ENCODE measurements around the gene PIGW. TPM values are rescaled to one million over a fixed set of nuclear protein-coding genes. Genes with fewer than 3 reads are reported as not detected.

PIGW gene
- total and polyA plus RNA-seq, 2 experiments from 2014 or later: 5.5 to 15.8 TPM

- TF ChIP-seq ZNF114 (CRISPR knock-in tag; IDR thresholded peaks at IDR 0.05): no peak
Observed at GRCh38 chr17:36524428-36524876, 10.3 kb upstream of the PIGW start (continued).

DNA sequence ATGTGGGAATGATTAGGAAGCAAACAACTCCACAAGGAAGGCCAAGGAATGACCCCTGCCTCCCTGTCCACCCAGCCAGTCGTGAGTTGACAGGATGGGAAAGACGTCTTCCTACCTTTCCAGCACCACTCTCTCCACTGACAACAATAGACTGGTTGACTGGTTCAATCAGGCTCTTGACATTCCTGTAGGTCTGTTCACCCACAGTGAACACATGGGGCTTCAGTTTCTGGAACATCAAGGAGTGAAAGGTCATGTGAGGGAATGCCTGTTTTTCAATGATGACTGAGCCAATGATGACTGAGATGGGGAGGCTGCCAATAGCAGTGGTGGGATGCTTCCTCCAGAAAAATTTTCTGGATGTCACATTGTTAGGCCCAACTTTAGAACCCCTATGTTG, 9.7 kb upstream of the PIGW start:
- no peaks in the 10 kb centered on the region for H3K9me2 ChIP-seq (ENCODE audit: insufficient read depth)
- no peak overlapping the region for H3K4me2 ChIP-seq
- Mint-ChIP-seq H3K4me3 (no peak overlapping the region), H3K27ac (no peak overlapping the region), H3K36me3 (ENCODE audit: low read depth) (peaks cover 83% of the 10 kb centered on the region), H3K4me1 (no peaks in the 10 kb centered on the region), H3K27me3 (ENCODE audit: insufficient read depth, low read depth, poor library complexity) (peaks cover 2% of the 10 kb centered on the region), H3K9me3 (no peaks in the 10 kb centered on the region)
- H3K4me3 ChIP-seq: no peak overlapping the region
- no peaks in the 10 kb centered on the region; the same call in none of the 2 replicates for H3F3A ChIP-seq (replicated peaks; ENCODE audit: low read depth)
- H3K4me1 ChIP-seq (ENCODE audit: insufficient read depth): no peaks in the 10 kb centered on the region
- TF ChIP-seq ZNF331 (CRISPR knock-in tag; IDR thresholded peaks at IDR 0.05; ENCODE audit: low read depth) (no peak), NANOG (IDR thresholded peaks at IDR 0.05; ENCODE audit: borderline replicate concordance) (no peak)
- H3K27ac ChIP-seq (ENCODE audit: low read depth): no peak overlapping the region
- H2AFZ ChIP-seq: no peak overlapping the region
- ATAC-seq (no peak), DNase-seq (ENCODE audit: low spot score) (no peak)
- H3K79me2 ChIP-seq (replicated peaks; ENCODE audit: insufficient read depth): peaks cover 11% of the 10 kb centered on the region; the same call in 1 of the 2 replicates
- H3K27me3 ChIP-seq (ENCODE audit: insufficient read depth): no peaks in the 10 kb centered on the region
- H3K36me3 ChIP-seq (ENCODE audit: insufficient read depth): peaks cover 72% of the 10 kb centered on the region
- H4K20me1 ChIP-seq (replicated peaks; ENCODE audit: insufficient read depth): peaks cover 32% of the 10 kb centered on the region

DNA sequence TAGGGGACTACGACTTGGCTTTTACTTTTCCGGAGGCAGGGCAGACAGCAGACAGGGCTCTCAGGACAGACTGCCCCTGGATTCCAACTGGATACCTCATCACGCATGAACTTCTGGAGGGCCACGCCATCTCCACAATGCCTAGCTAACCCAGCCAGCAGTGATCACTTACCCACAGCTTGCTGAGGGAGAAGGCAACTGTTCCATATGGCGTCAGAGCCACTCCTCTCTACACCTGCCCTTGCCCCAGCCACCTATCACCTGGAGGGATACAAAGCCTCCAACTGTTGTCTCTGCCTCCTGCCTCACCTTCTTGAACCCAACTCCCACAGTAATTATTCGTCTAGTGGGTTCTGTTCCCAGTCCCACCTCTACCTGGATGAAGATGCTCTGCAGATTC, 8.9 kb upstream of the PIGW start:
- Histone ChIP-seq H2AFZ (no peak overlapping the region), H3K36me3 (ENCODE audit: insufficient read depth) (peaks cover 69% of the 10 kb centered on the region), H3K9me2 (ENCODE audit: insufficient read depth) (no peaks in the 10 kb centered on the region), H3K4me2 (no peak overlapping the region), H3K4me3 (no peak overlapping the region), H3K27me3 (ENCODE audit: insufficient read depth) (no peaks in the 10 kb centered on the region), H3K4me1 (ENCODE audit: insufficient read depth) (no peaks in the 10 kb centered on the region), H4K20me1 (replicated peaks; ENCODE audit: insufficient read depth) (peaks cover 29% of the 10 kb centered on the region), H3K79me2 (replicated peaks; ENCODE audit: insufficient read depth) (peaks cover 11% of the 10 kb centered on the region; the same call in 1 of the 2 replicates), H3K27ac (ENCODE audit: low read depth) (no peak overlapping the region), H3F3A (replicated peaks; ENCODE audit: low read depth) (no peaks in the 10 kb centered on the region; the same call in 1 of the 2 replicates)
- Mint-ChIP-seq H3K27me3 (ENCODE audit: insufficient read depth, low read depth, poor library complexity) (peaks cover 2% of the 10 kb centered on the region), H3K36me3 (ENCODE audit: low read depth) (peaks cover 80% of the 10 kb centered on the region), H3K4me3 (no peak overlapping the region), H3K27ac (no peak overlapping the region), H3K9me3 (no peaks in the 10 kb centered on the region), H3K4me1 (no peaks in the 10 kb centered on the region)
- TF ChIP-seq ZNF114 (CRISPR knock-in tag; IDR thresholded peaks at IDR 0.05) (no peak), ZNF331 (CRISPR knock-in tag; IDR thresholded peaks at IDR 0.05; ENCODE audit: low read depth) (no peak), JUNB (IDR thresholded peaks at IDR 0.05; ENCODE audit: unreplicated experiment) (no peak), POLR2AphosphoS5 (IDR thresholded peaks at IDR 0.05; ENCODE audit: low read depth) (no peak), EZH2phosphoT487 (IDR thresholded peaks at IDR 0.05; ENCODE audit: unreplicated experiment) (no peak), CREB1 (CRISPR knock-in tag; IDR thresholded peaks at IDR 0.05; ENCODE audit: low read depth) (no peak), CTCF (conservative IDR thresholded peaks at IDR 0.05; ENCODE audit: low read depth in 2 of 2) (no peak), REST (IDR thresholded peaks at IDR 0.05; ENCODE audit: unreplicated experiment) (no peak)
- TF ChIP-seq, protein P1, sequence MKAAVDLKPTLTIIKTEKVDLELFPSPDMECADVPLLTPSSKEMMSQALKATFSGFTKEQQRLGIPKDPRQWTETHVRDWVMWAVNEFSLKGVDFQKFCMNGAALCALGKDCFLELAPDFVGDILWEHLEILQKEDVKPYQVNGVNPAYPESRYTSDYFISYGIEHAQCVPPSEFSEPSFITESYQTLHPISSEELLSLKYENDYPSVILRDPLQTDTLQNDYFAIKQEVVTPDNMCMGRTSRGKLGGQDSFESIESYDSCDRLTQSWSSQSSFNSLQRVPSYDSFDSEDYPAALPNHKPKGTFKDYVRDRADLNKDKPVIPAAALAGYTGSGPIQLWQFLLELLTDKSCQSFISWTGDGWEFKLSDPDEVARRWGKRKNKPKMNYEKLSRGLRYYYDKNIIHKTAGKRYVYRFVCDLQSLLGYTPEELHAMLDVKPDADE (IDR thresholded peaks at IDR 0.05): no peak
- ATAC-seq: no peak
- no peak for DNase-seq (ENCODE audit: low spot score)
